HFFc6 (cell line): ENCODE measurements around the gene CCL1. TPM values are rescaled to one million over a fixed set of nuclear protein-coding genes. Genes with fewer than 3 reads are reported as not detected.

Experiments
- DNase-seq: peaks from one replicate; pipeline ENCODE4 v3.0.0-alpha.2; 2018
- H3K27ac Mint-ChIP-seq: 2 replicates; pipeline ENCODE4 v1.8.0; 2020; ENCODE audit warnings: mild to moderate bottlenecking, mixed read lengths
- H3K27me3 Mint-ChIP-seq: 2 replicates; pipeline ENCODE4 v1.8.0; 2021; ENCODE audit warnings: mild to moderate bottlenecking, moderate library complexity, mixed read lengths; ENCODE audit not compliant: insufficient read depth
- H3K36me3 Mint-ChIP-seq: 2 replicates; pipeline ENCODE4 v1.8.0; 2021; ENCODE audit warnings: low read depth, mixed read lengths
- H3K4me1 Mint-ChIP-seq: 2 replicates; pipeline ENCODE4 v1.8.0; 2020; ENCODE audit warnings: low read depth, mixed read lengths
- H3K4me3 Mint-ChIP-seq: 2 replicates; pipeline ENCODE4 v1.8.0; 2020; ENCODE audit warnings: mild to moderate bottlenecking, moderate library complexity, mixed read lengths
- H3K9me3 Mint-ChIP-seq: 2 replicates; pipeline ENCODE4 v1.8.0; 2020; ENCODE audit warnings: mild to moderate bottlenecking, mixed read lengths
- CTCF ChIP-seq: fragments of 200-600 bp; sonication (generic); IDR thresholded peaks from 2 replicates; pipeline ENCODE4 v1.5.0; 2021; ENCODE audit warnings: antibody characterized with exemption, mild to moderate bottlenecking
- total RNA-seq, 6 experiments: library from RNA; stranded (reverse); fragmentation: NEBNext Ultra II Directional; extraction: Animal tissue kit (Norgen Biotek cat#: 25700); gene quantifications; 2 replicates in 1 of 6; 3 replicates in 5 of 6; pipeline ENCODE4 v1.2.3, GENCODE V29; 2021

Gene CCL1
- total RNA-seq, 6 experiments from 2014 or later, result 0.55 TPM; not detected in 5

GRCh38 chr17:34375426-34375997, 12.5 kb upstream of the CCL1 start:
- no peaks in the 10 kb centered on the region for H3K9me3 Mint-ChIP-seq
- H3K27me3 Mint-ChIP-seq, result peaks cover 5% of the 10 kb centered on the region
- H3K36me3 Mint-ChIP-seq, result no peaks in the 10 kb centered on the region
- no peak overlapping the region for H3K27ac Mint-ChIP-seq
- no peak overlapping the region for H3K4me3 Mint-ChIP-seq
- DNase-seq, result no peak
- TF ChIP-seq CTCF, result no peak
- H3K4me1 Mint-ChIP-seq, result peaks cover 12% of the 10 kb centered on the region; the same call in 1 of the 2 replicates

DNA sequence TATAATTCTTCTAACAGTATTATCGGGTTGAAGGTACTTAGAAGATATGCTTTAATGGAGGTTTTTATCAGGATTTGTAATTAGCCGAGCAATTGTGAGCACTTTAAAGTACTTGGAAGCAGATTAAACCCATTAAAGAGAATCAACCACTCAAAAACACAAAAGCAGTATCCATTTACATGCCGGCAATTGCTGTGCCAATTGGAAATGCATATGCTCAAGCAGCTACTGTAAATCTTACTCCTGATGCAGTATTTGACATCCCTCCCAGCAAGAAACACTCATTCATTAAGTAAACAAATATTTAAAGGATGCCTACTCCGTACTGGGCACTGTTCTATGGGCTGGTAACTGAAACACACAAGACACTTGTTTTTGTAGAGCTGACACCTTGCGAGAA, 11.4 kb upstream of the CCL1 start:
- H3K4me1 Mint-ChIP-seq, result peaks cover 12% of the 10 kb centered on the region; the same call in 1 of the 2 replicates
- peaks cover 6% of the 10 kb centered on the region for H3K27me3 Mint-ChIP-seq
- H3K4me3 Mint-ChIP-seq, result no peak overlapping the region

GRCh38 chr17:34371405-34372100, 8.5 kb upstream of the CCL1 start:
- peaks cover 8% of the 10 kb centered on the region for H3K27me3 Mint-ChIP-seq
- no peaks in the 10 kb centered on the region for H3K36me3 Mint-ChIP-seq
- H3K4me1 Mint-ChIP-seq, result peaks cover 12% of the 10 kb centered on the region; the same call in 1 of the 2 replicates
- H3K9me3 Mint-ChIP-seq, result no peaks in the 10 kb centered on the region
- no peak overlapping the region for H3K27ac Mint-ChIP-seq
- H3K4me3 Mint-ChIP-seq, result no peak overlapping the region
- no peak for DNase-seq
- no peak for TF ChIP-seq CTCF

More for the DNA sequence above, 11.4 kb upstream of the CCL1 start:
- no peaks in the 10 kb centered on the region for H3K36me3 Mint-ChIP-seq
- H3K27ac Mint-ChIP-seq, result no peak overlapping the region
- no peak for DNase-seq
- no peak for TF ChIP-seq CTCF
- no peaks in the 10 kb centered on the region for H3K9me3 Mint-ChIP-seq

DNA sequence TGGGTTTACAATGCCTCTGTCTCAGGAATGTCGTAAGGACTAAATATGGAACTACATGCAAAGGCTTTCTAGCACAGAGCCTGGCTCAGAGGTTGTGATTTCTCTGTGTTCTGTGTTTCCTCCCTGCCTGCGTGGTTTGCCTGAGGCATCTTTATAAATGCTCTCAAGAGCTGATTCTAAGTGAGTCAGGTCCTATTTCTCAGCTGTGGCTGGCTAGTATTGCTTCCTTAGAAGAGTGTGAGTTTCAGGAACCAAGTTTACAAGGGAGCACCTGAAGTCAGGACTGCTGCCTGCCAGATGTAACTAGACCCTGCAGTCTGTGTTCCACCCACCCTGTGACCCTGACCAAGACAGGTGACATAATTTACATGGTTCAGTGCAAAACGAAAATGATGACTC, 8.0 kb upstream of the CCL1 start:
- Mint-ChIP-seq H3K9me3 (no peaks in the 10 kb centered on the region), H3K4me1 (peaks cover 12% of the 10 kb centered on the region; the same call in 1 of the 2 replicates), H3K27ac (no peak overlapping the region; the same call in 1 of the 2 replicates), H3K36me3 (no peaks in the 10 kb centered on the region), H3K27me3 (peaks cover 7% of the 10 kb centered on the region), H3K4me3 (no peak overlapping the region)
- peak; percentile 61 for DNase-seq
- TF ChIP-seq CTCF, result no peak

GRCh38 chr17:34370376-34370996, 7.5 kb upstream of the CCL1 start:
- no peaks in the 10 kb centered on the region for H3K36me3 Mint-ChIP-seq
- TF ChIP-seq CTCF, result no peak
- no peak overlapping the region for H3K27ac Mint-ChIP-seq
- peaks cover 7% of the 10 kb centered on the region for H3K27me3 Mint-ChIP-seq
- no peak overlapping the region for H3K4me3 Mint-ChIP-seq
- peaks cover 12% of the 10 kb centered on the region; the same call in 1 of the 2 replicates for H3K4me1 Mint-ChIP-seq
- no peaks in the 10 kb centered on the region for H3K9me3 Mint-ChIP-seq
- no peak for DNase-seq
